ENCODE measurements around the gene NETO1.

DNA sequence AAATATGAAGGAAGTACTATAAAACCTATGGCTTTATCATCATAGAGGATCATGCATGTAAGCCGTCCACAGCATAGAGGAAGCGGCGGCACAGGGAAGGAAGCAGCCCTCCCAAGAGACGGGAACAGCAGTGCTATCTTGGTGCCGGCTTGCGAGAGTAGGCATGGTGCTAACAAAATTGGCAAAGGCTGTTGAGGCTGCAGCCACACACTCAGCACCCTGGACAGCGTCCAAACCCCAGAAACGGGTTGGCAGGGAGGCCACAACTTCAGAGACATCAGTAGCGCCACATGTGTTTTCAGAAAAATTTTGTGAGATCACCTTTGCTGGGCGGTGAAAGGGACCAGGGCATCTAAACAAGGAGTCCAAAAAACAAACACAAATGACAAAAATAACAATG is 37.7 kb downstream of the NETO1 start:
- TF ChIP-seq CTCF (conservative IDR thresholded peaks at IDR 0.05; ENCODE audit: low read depth in 2 of 2) (no peak), NANOG (IDR thresholded peaks at IDR 0.05; ENCODE audit: borderline replicate concordance) (no peak), POLR2AphosphoS5 (IDR thresholded peaks at IDR 0.05; ENCODE audit: low read depth) (no peak), STAT1 (IDR thresholded peaks at IDR 0.05; ENCODE audit: unreplicated experiment) (no peak), CREB1 (CRISPR knock-in tag; IDR thresholded peaks at IDR 0.05; ENCODE audit: low read depth) (no peak), ETS1 (IDR thresholded peaks at IDR 0.05) (no peak), EZH2 (IDR thresholded peaks at IDR 0.05; ENCODE audit: low read depth, unreplicated experiment) (no peak), REST (IDR thresholded peaks at IDR 0.05; ENCODE audit: unreplicated experiment) (peak; percentile 96), EZH2phosphoT487 (IDR thresholded peaks at IDR 0.05; ENCODE audit: unreplicated experiment) (no peak), JUNB (IDR thresholded peaks at IDR 0.05; ENCODE audit: unreplicated experiment) (no peak), ZNF114 (CRISPR knock-in tag; IDR thresholded peaks at IDR 0.05) (no peak), ZNF331 (CRISPR knock-in tag; IDR thresholded peaks at IDR 0.05; ENCODE audit: low read depth) (no peak)

All from GM23338 (cell line).